K562 (cell line): ENCODE results near the gene PCCA. TPM values are rescaled to one million over a fixed set of nuclear protein-coding genes. Genes with fewer than 3 reads are reported as not detected.

Experiments used
- ATAC-seq: fragments of 200-7000 bp; cut with Tn5 transposase; 3 replicates; pipeline ENCODE4 v1.9.1; 2020; ENCODE audit warnings: moderate library complexity
- BruUV-seq: library from RNA; stranded (reverse); fragments of 400-500 nt; replicated peaks from 2 replicates; lab custom pipeline; 2021; lab: Mats Ljungman, UMichigan
- CTCF ChIA-PET: fragments of 300-600 bp; formaldehyde crosslinking; extraction: SDS; loops from one replicate; lab custom pipeline; 2021; ENCODE audit warnings: low intra/inter-chr PET ratio; lab: Yijun Ruan, JAX
- POLR2A ChIA-PET: fragments of 300-600, 350-650 bp; sonication (Branson Sonifier 250); formaldehyde crosslinking; extraction: SDS; loops from one replicate; lab custom pipeline; 2021; ENCODE audit warnings: antibody characterized with exemption, inconsistent platforms; lab: Yijun Ruan, JAX
- DNase-seq, 4 experiments: peaks; one replicate each; pipeline versions ENCODE4 v3.0.0 to v3.0.0-alpha.2; 2011 to 2018; ENCODE audit warnings: low spot score in 3 of 4, mixed read lengths in 3 of 4; ENCODE audit errors: extremely low read depth in 1 of 4
- FAIRE-seq: peaks from 2 replicates; lab custom pipeline; 2011; peaks lifted over from hg19 to GRCh38; lab: Jason Lieb, UNC
- H2AFZ ChIP-seq: 2 replicates; pipeline ENCODE4 v1.6.0; 2011; ENCODE audit warnings: low read depth, low read length, control low read depth, inconsistent platforms
- H3K27ac ChIP-seq: fragments of 200-600 bp; 3 replicates; pipeline ENCODE4 v1.8.0; 2011; ENCODE audit warnings: low read depth, mild to moderate bottlenecking, control low read depth, inconsistent platforms, low read length, moderate library complexity, mixed read lengths; ENCODE audit errors: extremely low read depth
- H3K27me3 ChIP-seq, 2 experiments: fragments of 300-600 bp in 1 of 2; 2 replicates in 1 of 2; 3 replicates in 1 of 2; pipeline versions ENCODE4 v1.6.0 to v1.8.0; 2011; ENCODE audit warnings: inconsistent platforms in 2 of 2, low read length in 2 of 2, mild to moderate bottlenecking in 1 of 2, mixed read lengths in 1 of 2, moderate library complexity in 1 of 2; ENCODE audit not compliant: control insufficient read depth in 2 of 2, insufficient read depth in 2 of 2
- H3K36me3 ChIP-seq: fragments of 300-600 bp; 3 replicates; pipeline ENCODE4 v1.8.0; 2011; ENCODE audit warnings: mild to moderate bottlenecking, low read length, inconsistent platforms; ENCODE audit not compliant: control insufficient read depth, insufficient read depth
- H3K4me1 ChIP-seq, 2 experiments: fragments of 200-600 bp in 1 of 2; replicated peaks in 1 of 2; 2 replicates in 1 of 2; 3 replicates in 1 of 2; pipeline versions ENCODE4 v1.5.1 to v1.8.0; 2011; ENCODE audit warnings: inconsistent platforms in 2 of 2, low read length in 2 of 2, mild to moderate bottlenecking in 1 of 2, mixed read lengths in 1 of 2, moderate library complexity in 1 of 2; ENCODE audit not compliant: control insufficient read depth in 2 of 2, insufficient read depth in 2 of 2
- H3K4me2 ChIP-seq: 2 replicates; pipeline ENCODE4 v1.6.1; 2011; ENCODE audit warnings: low read length, control low read depth, inconsistent platforms, mixed read lengths; ENCODE audit not compliant: insufficient read depth
- H3K4me3 ChIP-seq: fragments of 200-600 bp; sonication (generic), shearing (Covaris generic); 2 replicates; pipeline ENCODE4 v1.5.1; 2016; ENCODE audit warnings: control low read depth, inconsistent platforms
- H3K79me2 ChIP-seq: fragments of 200-600 bp; 3 replicates; pipeline ENCODE4 v1.8.0; 2011; ENCODE audit warnings: low read length, inconsistent platforms; ENCODE audit not compliant: control insufficient read depth, insufficient read depth
- H3K9ac ChIP-seq, 2 experiments: 2 replicates each; pipeline versions ENCODE4 v1.6.0 to v1.6.1; 2011; ENCODE audit warnings: low read depth in 2 of 2, low read length in 2 of 2, control low read depth in 1 of 2, inconsistent platforms in 1 of 2, mild to moderate bottlenecking in 1 of 2, mixed read lengths in 1 of 2; ENCODE audit not compliant: insufficient read depth in 1 of 2
- H3K9me1 ChIP-seq: one replicate; pipeline ENCODE4 v1.6.0; 2011; ENCODE audit warnings: inconsistent platforms, mild to moderate bottlenecking, low read length, moderate library complexity; ENCODE audit not compliant: control insufficient read depth, insufficient read depth
- H3K9me3 ChIP-seq: replicated peaks from 2 replicates; pipeline ENCODE4 v1.5.1; 2011; ENCODE audit warnings: low read depth, low read length, inconsistent platforms; ENCODE audit not compliant: control insufficient read depth, insufficient read depth
- H4K20me1 ChIP-seq: replicated peaks from 2 replicates; pipeline ENCODE4 v1.6.1; 2011; ENCODE audit warnings: low read length, inconsistent platforms, mixed read lengths; ENCODE audit not compliant: control insufficient read depth, insufficient read depth
- DDX20 ChIP-seq: fragments of 450-650 bp; IDR thresholded peaks from 2 replicates; pipeline ENCODE4 v1.6.1; 2016; ENCODE audit warnings: missing genetic modification characterization, low read depth, mild to moderate bottlenecking, missing compliant biosample characterization, moderate library complexity
- MCM7 ChIP-seq, 2 experiments: fragments of 450-650 bp; IDR thresholded peaks; 2 replicates each; pipeline ENCODE4 v1.6.1; 2016 to 2018
- NEUROD1 ChIP-seq: fragments of 150-350 bp; IDR thresholded peaks from 2 replicates; pipeline ENCODE4 v1.6.1; 2014; ENCODE audit warnings: borderline replicate concordance, low read length, low read depth; ENCODE audit not compliant: partially characterized antibody
- NFYB ChIP-seq: IDR thresholded peaks from 2 replicates; pipeline ENCODE4 v1.6.1; 2011; ENCODE audit warnings: mild to moderate bottlenecking, moderate library complexity; ENCODE audit not compliant: insufficient read length; ENCODE audit errors: extremely low read depth
- POLR2A ChIP-seq: fragments of 450-650 bp; conservative IDR thresholded peaks from 2 replicates; pipeline ENCODE4 v1.6.1; 2016
- TEAD4 ChIP-seq, 2 experiments: sonication (generic) in 1 of 2; formaldehyde crosslinking in 1 of 2; IDR thresholded peaks; 2 replicates each; pipeline versions ENCODE4 v1.6.1 to v1.8.0; 2012 to 2022; ENCODE audit warnings: borderline replicate concordance in 1 of 2, inconsistent platforms in 1 of 2, low read length in 1 of 2, mild to moderate bottlenecking in 1 of 2, missing genetic modification reagents in 1 of 2
- ZEB2 ChIP-seq: fragments of 450-650 bp; IDR thresholded peaks from 2 replicates; pipeline ENCODE4 v1.6.1; 2016
- ZFP30 ChIP-seq: fragments of 250-450 bp; sonication (Bioruptor Pico); IDR thresholded peaks from 2 replicates; pipeline ENCODE4 v1.8.0; 2022; ENCODE audit warnings: moderate library complexity, mild to moderate bottlenecking, inconsistent platforms, borderline replicate concordance
- ZFPM2 ChIP-seq: fragments of 250-450 bp; sonication (Bioruptor Pico); IDR thresholded peaks from 2 replicates; pipeline ENCODE4 v1.5.1; 2022; ENCODE audit warnings: mild to moderate bottlenecking
- ZNF239 ChIP-seq: fragments of 250-450 bp; sonication (Bioruptor Pico); IDR thresholded peaks from 2 replicates; pipeline ENCODE4 v1.4.0; 2020; ENCODE audit warnings: mild to moderate bottlenecking
- ZNF274 ChIP-seq: IDR thresholded peaks from 2 replicates; pipeline ENCODE4 v1.6.1; 2011; ENCODE audit warnings: low read depth, mild to moderate bottlenecking, low read length, moderate library complexity, borderline replicate concordance
- WGBS: fragments of 100-300 bp; shearing (Covaris generic); methylation state at CpG from one replicate; pipeline ENCODE4 v1.1.6; 2016; ENCODE audit warnings: low coverage, mixed read lengths; ENCODE audit not compliant: insufficient coverage; ENCODE audit errors: missing lambda C conversion rate; 5-methylcytosine and 5-hydroxymethylcytosine counted together
- in situ Hi-C: fragments of 300-500 bp; cut with MboI; formaldehyde crosslinking; loops from 4 replicates; pipeline ENCODE4 v1.15.0; 2018; ENCODE audit warnings: inconsistent platforms, mixed read lengths
- intact Hi-C: fragments of 100-400 bp; cut with micrococcal nuclease; formaldehyde crosslinking; loops from 2 replicates; pipeline ENCODE4 v1.14.2; 2022
- polyA plus RNA-seq, 8 experiments: library from polyadenylated mRNA; depleted of rRNA in 4 of 8; stranded (reverse) in 5 of 8; unstranded in 3 of 8; fragments of >200 nt; fragmentation: Nextera tagmentation in 2 of 8; fragmentation: Illumina TruSeq in 1 of 8; extraction: Ambion mirVana in 2 of 8; extraction: Trizol in 1 of 8; gene quantifications; 2 replicates each; pipeline versions ENCODE4 v1.2.1 to v1.2.3, GENCODE V29; 2011 to 2014; ENCODE audit warnings: inconsistent platforms in 1 of 8, missing spikeins in 1 of 8
- total RNA-seq, 7 experiments: library from RNA; depleted of rRNA in 6 of 7; stranded (reverse); fragments of >200 nt in 6 of 7; fragmentation: Illumina TruSeq in 2 of 7; extraction: Trizol in 2 of 7; gene quantifications; 2 replicates each; pipeline versions ENCODE4 v1.2.1 to v1.2.3, GENCODE V29; 2011 to 2021; ENCODE audit warnings: low replicate concordance in 1 of 7
- TF ChIP-seq, protein P1 (sequence below), 2 experiments: fragments of 450-650 bp in 1 of 2; sonication (generic) in 1 of 2; formaldehyde crosslinking; conservative IDR thresholded peaks; 2 replicates each; pipeline versions ENCODE4 v1.4.0 to v1.8.1; 2020 to 2022; ENCODE audit warnings: mild to moderate bottlenecking in 1 of 2, missing genetic modification reagents in 1 of 2
- TF ChIP-seq, protein P2 (sequence below): sonication (generic); formaldehyde crosslinking; IDR thresholded peaks from 2 replicates; pipeline ENCODE4 v1.8.0; 2022; ENCODE audit warnings: missing genetic modification reagents, mild to moderate bottlenecking, borderline replicate concordance

PCCA gene
- total and polyA plus RNA-seq, 9 of the 15 experiments (the other 6 are each of a cell fraction or from before 2014, with no cell fraction given), result 5.2 to 14.1 (median 9.7) TPM

DNA sequence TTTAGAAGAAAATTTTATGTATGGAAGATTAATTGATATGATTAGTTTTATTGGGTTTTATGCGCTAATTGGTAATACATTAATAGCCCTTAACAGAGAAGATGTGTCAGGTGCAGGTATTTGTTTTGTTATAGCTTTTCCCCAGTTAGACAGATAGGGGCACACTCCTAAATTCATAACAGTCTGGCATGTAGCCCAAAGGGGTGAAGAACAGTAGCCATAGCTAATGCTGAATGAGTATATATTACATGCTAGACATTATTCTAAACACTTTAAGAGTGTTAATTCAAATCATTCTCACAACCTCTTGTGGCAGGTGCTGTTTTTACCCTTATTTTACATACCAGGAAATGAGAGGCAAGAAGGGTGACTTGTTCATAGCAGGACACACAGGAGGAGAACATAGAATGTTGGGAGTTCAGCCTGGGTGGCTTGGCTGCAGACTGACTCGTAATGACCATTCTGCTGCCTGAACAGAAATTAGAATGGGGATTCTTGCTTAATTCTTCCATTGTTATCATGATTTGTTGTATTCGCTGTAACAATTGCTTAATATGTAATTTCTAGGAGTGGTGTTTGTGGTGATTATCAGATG, 20.1 kb downstream of the PCCA start (continued):
- TF ChIP-seq, protein P1, sequence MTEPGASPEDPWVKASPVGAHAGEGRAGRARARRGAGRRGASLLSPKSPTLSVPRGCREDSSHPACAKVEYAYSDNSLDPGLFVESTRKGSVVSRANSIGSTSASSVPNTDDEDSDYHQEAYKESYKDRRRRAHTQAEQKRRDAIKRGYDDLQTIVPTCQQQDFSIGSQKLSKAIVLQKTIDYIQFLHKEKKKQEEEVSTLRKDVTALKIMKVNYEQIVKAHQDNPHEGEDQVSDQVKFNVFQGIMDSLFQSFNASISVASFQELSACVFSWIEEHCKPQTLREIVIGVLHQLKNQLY (CRISPR knock-in tag; conservative IDR thresholded peaks at IDR 0.05), result no peak
- TF ChIP-seq ZFP30 (CRISPR knock-in tag), result no peak
- TF ChIP-seq NEUROD1, result no peak
- no peak for TF ChIP-seq ZNF239
- TF ChIP-seq ZEB2, result no peak
- TF ChIP-seq, protein P2, sequence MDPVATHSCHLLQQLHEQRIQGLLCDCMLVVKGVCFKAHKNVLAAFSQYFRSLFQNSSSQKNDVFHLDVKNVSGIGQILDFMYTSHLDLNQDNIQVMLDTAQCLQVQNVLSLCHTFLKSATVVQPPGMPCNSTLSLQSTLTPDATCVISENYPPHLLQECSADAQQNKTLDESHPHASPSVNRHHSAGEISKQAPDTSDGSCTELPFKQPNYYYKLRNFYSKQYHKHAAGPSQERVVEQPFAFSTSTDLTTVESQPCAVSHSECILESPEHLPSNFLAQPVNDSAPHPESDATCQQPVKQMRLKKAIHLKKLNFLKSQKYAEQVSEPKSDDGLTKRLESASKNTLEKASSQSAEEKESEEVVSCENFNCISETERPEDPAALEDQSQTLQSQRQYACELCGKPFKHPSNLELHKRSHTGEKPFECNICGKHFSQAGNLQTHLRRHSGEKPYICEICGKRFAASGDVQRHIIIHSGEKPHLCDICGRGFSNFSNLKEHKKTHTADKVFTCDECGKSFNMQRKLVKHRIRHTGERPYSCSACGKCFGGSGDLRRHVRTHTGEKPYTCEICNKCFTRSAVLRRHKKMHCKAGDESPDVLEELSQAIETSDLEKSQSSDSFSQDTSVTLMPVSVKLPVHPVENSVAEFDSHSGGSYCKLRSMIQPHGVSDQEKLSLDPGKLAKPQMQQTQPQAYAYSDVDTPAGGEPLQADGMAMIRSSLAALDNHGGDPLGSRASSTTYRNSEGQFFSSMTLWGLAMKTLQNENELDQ (CRISPR knock-in tag), result no peak
- TF ChIP-seq, all 486 proteins: peak for 0

DNA sequence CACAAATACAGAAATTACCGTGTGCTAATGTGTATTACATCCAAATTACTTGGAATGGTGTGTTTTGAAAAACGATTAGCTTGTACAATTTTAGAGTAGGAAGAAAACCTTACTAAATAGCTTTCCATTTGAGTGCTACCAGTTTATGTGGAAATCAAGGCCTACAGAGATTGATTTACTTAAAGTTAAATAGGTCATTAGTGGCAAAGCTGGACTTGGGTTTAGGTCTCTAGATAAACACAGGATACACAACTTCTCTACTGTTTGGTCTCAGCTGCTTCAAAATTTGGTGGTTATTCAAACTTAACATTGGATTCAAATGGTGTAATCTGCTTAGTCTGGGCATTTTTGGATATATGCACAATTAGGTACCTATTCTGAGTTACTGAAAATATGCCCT, 21.4 kb downstream of the PCCA start:
- Histone ChIP-seq H4K20me1 (no peaks in the 10 kb centered on the region), H3K9ac (no peak overlapping the region), H3K4me2 (no peak overlapping the region), H3K27ac (no peak overlapping the region), H3K4me3 (no peak overlapping the region), H3K9me1 (no peaks in the 10 kb centered on the region), H3K9me3 (no peaks in the 10 kb centered on the region)
- ChIA-PET POLR2A (no interaction called here), CTCF (no interaction called here)
- in situ Hi-C loops, result no loop called here
- ATAC-seq (no peak), FAIRE-seq (no peak)
- whole genome bisulfite sequencing, result 50% methylated on average over 2 of the region's 2 CpGs
- intact Hi-C loops, result no loop called here
- TF ChIP-seq MCM7 (IDR thresholded peaks at IDR 0.05), result no peak
- no peak for TF ChIP-seq ZNF274
- TF ChIP-seq NFYB, result no peak
- TF ChIP-seq TEAD4 (IDR thresholded peaks at IDR 0.05; ENCODE audit: low read length), result no peak
- TF ChIP-seq TEAD4 (CRISPR knock-in tag; IDR thresholded peaks at IDR 0.05; ENCODE audit: borderline replicate concordance), result no peak
- no peak for TF ChIP-seq DDX20 (tag)
- TF ChIP-seq POLR2A, result no peak
- TF ChIP-seq ZFPM2, result no peak
- TF ChIP-seq, all 486 proteins: peak for 0
- H3K36me3 ChIP-seq, result peaks cover 3% of the 10 kb centered on the region; the same call in 1 of the 3 replicates
- no peak overlapping the region for H2AFZ ChIP-seq
- H3K27me3 ChIP-seq, result no peaks in the 10 kb centered on the region
- no peaks in the 10 kb centered on the region for H3K4me1 ChIP-seq
- BruUV-seq, result no TSS peak
- DNase-seq, result no peak
- no peaks in the 10 kb centered on the region for H3K79me2 ChIP-seq
